ENCODE results near the gene SEZ6L2. TPM values are rescaled to one million over a fixed set of nuclear protein-coding genes. Genes with fewer than 3 reads are reported as not detected.

SEZ6L2 gene
- total and polyA plus RNA-seq, 9 of the 15 experiments (the other 6 are each of a cell fraction or from before 2014, with no cell fraction given), result 0.10 to 2.1 (median 0.72) TPM

DNA sequence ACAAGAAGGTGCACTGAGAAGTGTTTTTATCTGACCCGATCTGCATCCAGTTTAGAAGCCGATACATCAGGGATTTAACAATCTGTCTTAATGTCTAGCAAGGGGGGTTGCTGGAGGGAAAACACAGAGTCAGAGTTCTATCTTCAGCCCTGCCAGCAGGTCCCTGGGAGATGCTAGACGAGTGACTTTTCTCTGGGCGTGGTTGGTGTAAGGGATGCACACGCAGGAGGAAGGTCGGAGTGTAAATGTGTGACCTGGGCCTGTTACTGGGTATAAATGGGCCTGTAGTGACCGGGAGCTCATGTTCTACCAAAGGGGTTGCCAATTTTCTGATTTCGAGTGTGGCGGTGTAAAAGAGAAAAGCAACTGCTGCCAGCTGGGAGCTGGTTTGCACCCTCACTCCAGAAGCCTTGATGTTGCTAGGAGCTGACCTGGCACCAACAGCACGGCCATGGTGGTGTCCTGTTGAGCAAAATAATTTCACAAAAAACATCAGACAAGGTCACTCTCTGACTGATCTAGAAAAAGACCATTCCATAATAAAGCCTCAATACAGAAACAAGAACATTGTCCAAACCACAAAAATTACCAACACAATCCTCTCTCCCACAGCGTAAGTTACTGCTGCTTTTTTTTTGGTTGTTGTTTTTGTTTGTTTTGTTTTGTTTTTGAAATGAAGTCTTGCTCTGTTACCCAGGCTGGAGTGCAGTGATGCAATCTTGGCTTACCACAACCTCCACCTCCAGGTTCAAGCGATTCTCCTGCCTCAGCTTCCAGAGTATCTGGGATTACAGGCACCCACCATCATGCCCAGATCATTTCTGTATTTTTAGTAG lies 27.9 kb upstream of the SEZ6L2 start (continued):
- TF ChIP-seq, protein P1, sequence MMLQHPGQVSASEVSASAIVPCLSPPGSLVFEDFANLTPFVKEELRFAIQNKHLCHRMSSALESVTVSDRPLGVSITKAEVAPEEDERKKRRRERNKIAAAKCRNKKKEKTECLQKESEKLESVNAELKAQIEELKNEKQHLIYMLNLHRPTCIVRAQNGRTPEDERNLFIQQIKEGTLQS (IDR thresholded peaks at IDR 0.05), result peak; percentile 68
- TF ChIP-seq, protein P1 (CRISPR knock-in tag; conservative IDR thresholded peaks at IDR 0.05), result no peak
- TF ChIP-seq TCF3 (CRISPR knock-in tag; IDR thresholded peaks at IDR 0.05) (no peak), ZNF609 (CRISPR knock-in tag; IDR thresholded peaks at IDR 0.05; ENCODE audit: borderline replicate concordance) (no peak), MYNN (IDR thresholded peaks at IDR 0.05) (no peak), MYNN (CRISPR knock-in tag; IDR thresholded peaks at IDR 0.05) (no peak), RBFOX2 (IDR thresholded peaks at IDR 0.05; ENCODE audit: low read depth, low read length) (no peak), FOSL1 (tag; conservative IDR thresholded peaks at IDR 0.05) (no peak), ZNF197 (CRISPR knock-in tag; IDR thresholded peaks at IDR 0.05; ENCODE audit: low read depth) (no peak), LEF1 (IDR thresholded peaks at IDR 0.05) (no peak), ZFP1 (CRISPR knock-in tag; IDR thresholded peaks at IDR 0.05) (no peak), SP2 (IDR thresholded peaks at IDR 0.05; ENCODE audit: extremely low read depth, low read depth, low read length, poor library complexity, severe bottlenecking) (no peak), CEBPB (tag; IDR thresholded peaks at IDR 0.05) (peak; percentile 55), POLR2A (conservative IDR thresholded peaks at IDR 0.05) (no peak), ZC3H4 (CRISPR knock-in tag; IDR thresholded peaks at IDR 0.05; ENCODE audit: borderline replicate concordance) (0 out of 2 replicates have a peak, but pooled peaks have one; percentile 37), KLF10 (CRISPR knock-in tag; IDR thresholded peaks at IDR 0.05) (no peak), CBX2 (IDR thresholded peaks at IDR 0.05; ENCODE audit: insufficient read depth, low read length, poor library complexity, severe bottlenecking) (no peak), TEAD4 (IDR thresholded peaks at IDR 0.05; ENCODE audit: low read length) (no peak), TEAD4 (CRISPR knock-in tag; IDR thresholded peaks at IDR 0.05; ENCODE audit: borderline replicate concordance) (no peak), ILK (tag; IDR thresholded peaks at IDR 0.05; ENCODE audit: borderline replicate concordance, low read depth) (no peak), KLF6 (CRISPR knock-in tag; IDR thresholded peaks at IDR 0.05; ENCODE audit: borderline replicate concordance) (no peak), KDM5B (IDR thresholded peaks at IDR 0.05; ENCODE audit: insufficient replicate concordance, low read depth, low read length) (peak; percentile 37)

All from K562 (cell line).